HTR-8/SVneo (cell line): Measurements from ENCODE around the gene ARMC9.
A peak's percentile ranks its signal among the peaks of the same experiment; 100 is the strongest.
"Not testable (repeated sequence)": the region's sequence is repeated elsewhere in the genome, so short reads cannot be mapped to it uniquely, and the experiment has no call there.

ENCODE experiments used
- DNase-seq: peaks from one replicate; pipeline ENCODE4 v3.0.0; 2011; ENCODE audit warnings: low spot score, mixed read lengths; ENCODE audit not compliant: insufficient read length
- FAIRE-seq: peaks from 2 replicates; lab custom pipeline; 2011; peaks lifted over from hg19 to GRCh38; lab: Jason Lieb, UNC

ARMC9 gene

DNA sequence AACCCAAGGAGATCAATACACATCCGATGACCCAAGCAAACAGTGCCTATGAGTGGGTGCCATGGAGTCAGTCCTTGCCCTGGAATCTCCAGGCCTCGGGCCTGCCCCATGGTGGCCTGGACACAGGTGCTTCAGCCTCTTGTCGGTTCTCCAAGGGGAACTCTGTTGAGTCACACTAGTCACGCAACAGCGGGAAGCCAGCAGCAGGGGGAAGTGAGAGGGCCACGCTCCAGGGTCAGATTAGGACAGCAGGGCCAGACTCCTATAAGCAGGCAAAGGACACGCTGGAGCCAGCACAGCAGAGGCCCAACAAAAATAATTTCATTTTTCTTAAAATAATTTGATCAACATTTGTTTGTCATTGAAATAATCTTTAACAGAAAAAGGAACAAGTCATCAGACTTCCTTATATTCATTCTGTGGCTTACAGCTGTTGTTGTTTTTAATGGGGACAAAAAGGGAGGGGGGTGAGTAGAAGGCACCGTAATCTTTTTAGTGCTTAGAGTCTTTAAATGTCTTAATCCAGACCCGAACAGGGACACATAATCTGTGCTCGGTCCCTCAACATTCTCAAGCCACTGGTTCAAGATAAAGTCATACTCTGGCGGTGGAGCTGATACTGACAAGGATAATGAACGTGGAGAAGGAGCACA, 16.4 kb upstream of the ARMC9 start:
- FAIRE-seq (no peak), DNase-seq (no peak)

DNA sequence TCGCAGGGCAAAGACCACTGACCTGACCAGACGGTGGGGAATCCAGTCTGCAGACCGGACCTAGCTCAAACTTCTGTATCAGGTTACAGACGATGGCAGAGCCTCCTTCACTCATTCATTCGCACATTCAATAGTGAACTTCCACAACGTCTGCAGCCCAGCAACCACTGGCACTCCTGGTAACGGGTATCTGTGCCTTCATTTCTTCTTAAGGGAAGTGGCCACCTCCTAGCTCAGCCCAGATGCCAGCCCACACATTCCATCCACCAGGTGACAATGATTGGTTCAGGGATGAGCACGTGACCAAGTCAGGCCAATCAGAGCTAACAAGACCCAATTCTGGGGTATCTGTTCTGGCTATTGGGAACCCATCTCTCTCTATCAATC, 15.9 kb upstream of the ARMC9 start:
- FAIRE-seq (no peak), DNase-seq (no peak)

DNA sequence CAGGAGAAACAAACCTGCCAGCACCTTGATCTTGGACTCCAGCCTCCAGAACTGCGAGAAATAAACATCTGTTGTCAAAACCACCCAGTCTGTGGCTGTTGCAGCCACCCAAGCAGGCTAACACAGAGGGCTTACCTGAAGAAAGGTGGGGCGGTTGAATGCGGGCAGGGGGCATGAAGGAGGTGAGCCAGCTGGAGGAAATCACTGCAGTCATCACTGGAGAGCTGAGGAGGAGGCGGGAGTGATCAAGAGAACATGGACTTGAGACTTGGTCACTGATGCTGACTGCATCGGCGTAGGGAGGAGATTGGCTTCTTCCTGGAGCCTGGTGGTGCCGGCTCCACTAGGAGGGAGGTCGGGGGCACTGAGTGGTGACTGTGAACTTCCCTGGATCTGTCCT, 14.6 kb upstream of the ARMC9 start:
- FAIRE-seq, result no peak
- DNase-seq, result no peak

DNA sequence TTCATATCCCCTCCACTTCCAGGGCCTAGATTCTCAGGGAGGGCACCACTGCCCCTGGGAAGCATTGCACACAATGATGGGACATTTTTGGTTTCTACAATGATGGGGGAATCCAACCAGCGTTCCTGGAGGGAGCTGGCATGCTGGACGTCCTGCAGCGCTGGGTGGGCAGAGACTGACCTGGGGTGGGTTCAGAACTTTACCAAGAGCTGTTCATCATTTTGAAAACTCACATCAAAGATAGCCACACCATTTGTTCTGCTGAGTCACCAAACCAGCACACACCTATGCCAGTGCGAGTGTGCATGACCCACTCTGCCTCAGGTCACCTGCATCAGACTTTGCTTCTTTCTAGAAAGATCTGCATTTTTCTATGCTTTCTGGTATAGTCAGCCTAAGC, 14.1 kb upstream of the ARMC9 start:
- DNase-seq (no peak), FAIRE-seq (no peak)

DNA sequence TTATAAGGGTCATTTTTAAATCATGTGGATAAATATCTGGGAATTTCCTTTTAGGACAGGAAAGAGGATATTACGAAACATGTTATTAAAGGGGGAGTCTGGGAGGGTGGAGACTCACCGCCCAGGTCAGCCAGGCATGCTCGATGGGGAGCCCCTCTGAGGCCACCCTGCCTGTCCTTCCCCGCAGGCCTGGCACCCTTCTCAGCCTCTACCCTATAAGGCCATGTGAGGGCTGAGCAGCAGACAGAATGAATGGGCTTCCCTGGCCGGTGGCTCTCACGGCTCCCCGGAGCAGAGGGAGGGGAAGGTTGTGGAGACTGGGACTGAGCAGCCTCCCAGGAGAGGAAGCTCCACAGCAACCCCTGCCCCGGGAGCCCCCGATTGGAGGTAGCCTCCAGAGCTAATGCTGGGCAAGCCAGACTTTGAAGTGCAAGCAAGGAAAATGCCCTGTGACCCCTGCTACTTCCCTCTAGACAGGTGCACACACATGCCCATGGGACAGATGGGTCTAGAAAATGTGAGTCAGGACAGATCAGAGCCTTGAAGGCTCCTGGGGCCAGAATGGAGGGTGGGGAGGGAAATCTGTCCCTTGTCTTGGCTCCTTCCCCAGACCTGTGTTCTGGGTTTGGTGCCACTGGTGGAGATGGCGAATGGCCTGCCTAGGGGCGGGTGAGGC, 13.2 kb upstream of the ARMC9 start:
- FAIRE-seq (peak; percentile 20), DNase-seq (no peak)

DNA sequence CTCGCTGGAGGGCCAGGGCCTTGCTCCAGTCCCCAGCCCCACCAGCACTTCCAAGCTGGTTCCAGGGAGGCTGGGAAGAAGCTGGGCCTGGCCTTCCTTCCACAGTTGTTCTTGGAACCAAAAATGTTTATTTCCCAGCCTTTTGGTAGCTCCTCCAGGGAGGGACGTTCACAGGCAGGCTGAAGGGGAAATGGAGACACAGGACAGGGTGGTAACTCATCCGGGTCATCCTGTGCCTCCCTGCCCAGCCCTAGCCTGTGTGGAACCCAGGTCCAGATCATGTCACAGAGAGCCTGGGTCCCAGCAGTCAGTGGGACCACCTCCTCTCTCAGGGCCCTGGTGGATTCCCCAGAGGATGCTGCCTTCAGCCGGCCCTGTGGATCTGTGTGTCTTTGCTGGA, 12.5 kb upstream of the ARMC9 start:
- FAIRE-seq (no peak), DNase-seq (no peak)

DNA sequence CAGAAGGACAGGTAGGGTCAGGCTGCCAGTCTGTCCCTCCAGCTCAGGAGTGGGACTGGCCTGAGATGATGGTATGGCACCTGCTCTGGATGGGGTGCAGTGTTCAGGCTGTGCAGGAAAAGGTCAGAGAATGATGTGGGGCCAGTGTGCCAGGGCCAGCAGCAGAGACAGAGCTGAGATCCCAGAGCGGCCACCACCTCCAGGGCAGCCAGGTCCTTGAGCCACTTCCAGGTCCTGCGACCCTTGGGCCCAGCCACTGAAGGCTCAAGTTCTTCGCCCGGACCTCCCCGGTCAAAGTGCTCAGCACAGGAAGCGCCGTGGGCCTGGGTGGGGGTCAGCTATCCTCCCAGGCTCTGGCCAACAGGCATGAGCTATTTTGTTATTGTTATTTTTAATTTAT, 12.1 kb upstream of the ARMC9 start:
- FAIRE-seq (no peak), DNase-seq (no peak)

DNA sequence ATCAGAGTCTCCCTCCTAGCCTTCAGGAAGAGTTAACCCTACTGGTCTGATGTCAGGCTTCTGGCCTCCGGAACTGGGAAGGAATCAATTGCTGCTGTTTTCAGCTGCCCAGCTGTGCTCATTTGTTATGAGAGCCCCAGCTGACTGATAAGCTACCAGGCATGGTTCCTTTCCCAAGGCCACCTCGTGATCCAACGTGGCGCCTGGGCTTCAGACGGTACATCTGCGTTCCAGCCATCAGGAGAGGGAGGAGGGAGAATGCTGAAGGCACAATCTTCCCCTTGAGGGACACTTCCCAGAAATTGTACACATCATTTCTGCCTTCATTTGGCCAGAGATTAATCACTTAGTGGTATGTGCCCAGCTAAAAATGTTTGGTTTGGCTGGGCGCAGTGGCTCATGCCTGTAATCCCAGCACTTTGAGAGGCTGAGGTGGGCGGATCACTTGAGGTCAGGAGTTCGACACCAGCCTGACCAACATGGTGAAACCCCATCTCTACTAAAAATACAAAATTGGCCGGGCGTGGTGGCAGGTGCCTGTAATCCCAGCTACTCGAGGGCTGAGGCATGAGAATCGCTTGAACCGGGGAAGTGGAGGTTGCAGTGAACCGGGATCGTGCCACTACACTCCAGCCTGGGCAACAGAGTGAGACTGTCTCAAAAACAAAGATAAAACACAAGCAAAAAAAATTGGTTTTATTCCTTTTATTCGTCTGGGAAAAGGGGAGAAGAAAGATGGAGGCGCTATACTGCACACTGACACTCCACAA, 10.5 kb upstream of the ARMC9 start:
- DNase-seq (no peak), FAIRE-seq (peak; percentile 28)

DNA sequence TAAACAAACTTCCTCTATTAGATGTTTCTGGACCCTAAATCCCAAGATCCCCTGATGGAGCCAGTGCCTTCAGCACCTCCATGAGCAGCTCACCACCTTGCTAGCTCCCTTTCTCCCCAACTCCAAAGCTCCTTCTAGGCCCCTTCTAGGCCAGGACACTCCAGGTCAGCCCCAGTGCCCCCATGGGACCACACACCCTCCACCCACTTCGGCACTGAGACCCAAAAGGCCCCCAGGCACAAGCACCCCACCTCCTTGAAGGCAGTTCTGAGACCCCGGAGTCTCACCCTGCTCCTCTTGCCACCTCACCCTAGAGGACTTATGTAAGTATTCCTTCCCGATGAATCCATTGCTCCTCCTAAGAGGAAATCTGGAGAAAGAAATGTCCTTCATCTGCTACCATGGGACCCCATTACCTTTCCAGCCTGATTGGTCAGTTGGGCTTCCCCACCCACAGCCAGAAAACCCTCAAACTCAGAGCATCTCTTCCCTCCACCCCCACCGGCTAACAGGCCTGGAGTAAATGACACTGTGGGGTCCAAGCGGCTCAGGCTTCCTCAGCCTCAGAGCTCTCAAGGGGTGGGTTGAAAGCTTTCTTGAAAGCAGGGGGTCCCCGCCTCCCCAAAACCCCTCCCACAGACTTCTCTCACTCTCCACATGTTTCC, 9.8 kb upstream of the ARMC9 start:
- DNase-seq, result no peak
- FAIRE-seq, result no peak

DNA sequence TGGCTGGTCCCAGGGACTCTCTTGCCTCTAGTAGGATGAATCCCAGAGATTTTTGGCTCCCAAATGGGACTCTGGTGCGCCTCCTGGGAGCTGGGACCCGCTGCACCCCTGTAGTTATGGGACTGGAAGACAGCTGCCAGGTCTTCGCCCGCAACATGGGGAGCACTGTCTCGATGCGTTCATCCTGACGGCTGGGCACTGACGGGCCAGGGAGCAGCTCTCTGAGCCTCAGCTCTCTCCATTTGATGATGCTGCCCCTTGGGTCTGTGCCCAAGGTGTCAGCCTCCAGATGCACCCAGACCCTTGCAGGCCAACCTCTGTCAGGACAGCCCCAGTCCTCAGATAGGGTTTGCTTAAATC, 9.3 kb upstream of the ARMC9 start:
- DNase-seq, result no peak
- no peak for FAIRE-seq

DNA sequence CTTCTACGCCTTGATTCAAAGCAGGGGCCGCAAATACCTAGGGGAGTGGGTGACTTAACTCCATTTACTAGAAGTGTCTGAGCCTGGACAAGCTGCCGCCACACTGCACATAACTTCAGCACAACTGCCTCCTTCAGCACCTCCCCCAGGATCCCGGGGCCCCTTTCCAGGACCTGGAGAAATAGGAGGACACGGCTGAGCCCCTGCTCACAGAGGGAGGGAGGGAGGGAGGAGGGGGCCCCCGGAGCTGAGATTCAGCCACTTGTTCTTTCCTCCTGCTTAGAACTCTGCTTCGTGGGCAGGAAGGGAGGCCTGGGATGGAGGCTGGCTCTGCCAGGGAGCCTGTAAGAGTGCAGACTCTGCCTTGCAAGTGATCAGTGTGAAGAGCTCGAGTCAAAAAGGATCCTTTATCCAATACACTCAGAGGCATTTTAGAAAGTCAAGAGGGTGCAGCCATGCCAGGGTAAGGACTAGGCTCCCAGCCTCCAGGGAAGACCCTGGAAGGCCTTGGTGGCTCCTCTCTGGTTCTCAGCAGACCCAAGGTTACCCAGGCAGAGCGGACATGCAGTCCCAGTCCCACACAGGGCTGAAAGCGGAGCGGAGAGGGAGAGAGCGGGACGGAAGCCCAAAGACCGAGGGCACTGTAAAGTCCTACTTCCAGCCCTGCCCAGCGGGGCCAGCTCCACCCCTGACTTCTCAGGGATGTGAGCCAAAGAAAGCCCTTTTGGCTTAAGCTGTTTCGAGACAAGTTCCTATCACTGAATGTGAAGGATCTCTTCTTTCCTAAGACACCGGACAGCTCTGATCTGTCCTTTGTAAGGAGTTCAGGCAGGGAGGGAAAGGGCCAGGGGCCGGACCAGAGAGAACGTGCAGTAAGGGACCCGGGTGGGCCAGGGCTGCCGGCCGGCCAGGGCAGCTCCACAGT, 8.6 kb upstream of the ARMC9 start:
- no peak for FAIRE-seq
- no peak for DNase-seq

DNA sequence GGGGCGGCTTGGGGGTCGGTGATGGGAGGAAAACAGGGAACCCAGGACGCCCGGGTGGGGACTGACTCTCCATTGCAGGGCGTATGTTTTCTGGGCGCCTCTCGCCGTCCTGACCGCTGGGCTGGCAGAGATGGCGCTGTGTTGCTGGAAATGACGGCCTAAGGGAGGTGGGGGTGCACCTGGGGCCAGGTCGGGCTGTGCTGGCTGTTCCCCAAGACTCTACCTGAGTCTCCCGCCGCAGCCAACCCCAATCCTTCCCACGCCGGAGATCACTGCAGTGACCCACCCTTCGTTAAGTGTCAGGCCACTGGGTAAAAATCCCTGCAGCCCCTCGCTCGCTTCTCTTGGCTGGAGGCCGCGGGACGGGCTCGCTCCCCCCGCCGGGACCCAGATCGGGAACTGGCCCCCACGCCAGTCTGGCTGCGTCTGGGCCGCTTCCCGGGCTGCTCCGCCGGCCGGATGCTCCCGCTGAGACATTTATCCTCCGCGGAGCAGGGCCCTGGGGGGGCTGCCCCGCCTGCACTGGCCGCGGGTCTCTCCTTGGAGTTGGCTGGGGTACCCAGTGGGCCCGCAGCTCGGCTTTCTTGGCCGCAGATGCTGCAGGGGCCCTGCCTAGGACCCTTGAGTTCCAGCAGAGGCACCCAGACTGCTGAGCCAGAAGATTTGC, 7.8 kb upstream of the ARMC9 start:
- no peak for DNase-seq
- no peak for FAIRE-seq

DNA sequence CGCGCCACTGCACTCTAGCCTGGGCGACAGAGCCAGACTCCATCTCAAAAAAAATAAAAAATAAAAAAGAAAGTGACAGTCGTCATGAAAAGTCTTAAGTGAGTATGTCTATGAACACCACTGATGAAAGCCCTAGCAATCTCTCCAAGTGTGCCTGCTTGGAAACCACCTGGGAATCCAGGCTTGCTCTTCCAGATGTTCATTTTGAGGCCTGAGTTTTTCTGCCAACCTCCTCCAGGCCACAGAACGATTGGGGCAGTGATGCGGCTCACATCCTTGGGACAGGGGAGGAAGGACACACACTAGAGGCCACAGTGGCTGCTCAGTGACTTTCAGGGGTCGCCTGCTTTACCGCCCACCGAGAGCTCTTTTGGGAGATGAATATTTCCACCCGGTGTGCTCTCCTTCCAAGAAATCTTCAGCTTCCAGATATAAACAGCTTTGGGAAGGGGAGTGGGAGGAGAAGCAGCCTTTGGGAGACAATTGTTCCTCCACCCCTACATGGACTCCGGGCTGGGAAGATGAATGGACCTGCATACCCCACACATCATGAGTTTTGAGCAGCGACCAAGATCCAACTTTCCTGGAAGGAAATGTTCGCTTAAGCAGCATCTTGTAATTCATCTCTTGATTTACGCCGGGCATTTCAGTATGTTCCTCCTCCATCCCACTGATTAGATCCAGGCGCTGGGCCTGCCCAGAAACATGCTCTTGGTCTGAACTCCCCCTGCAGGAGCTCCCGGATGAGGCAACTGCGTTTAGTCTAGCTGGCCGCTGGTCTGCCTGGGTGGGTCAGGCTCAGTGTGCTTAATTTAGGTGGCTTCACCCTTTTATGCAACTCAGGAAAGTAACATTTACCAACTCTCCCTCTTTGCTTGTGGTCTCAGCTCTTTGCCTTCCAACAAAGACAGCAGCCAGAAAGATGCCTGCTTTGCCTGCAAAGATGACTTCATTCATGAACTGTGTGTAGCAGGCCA, 6.2 kb upstream of the ARMC9 start:
- FAIRE-seq, result peak; percentile 88
- DNase-seq, result peak; percentile 73

DNA sequence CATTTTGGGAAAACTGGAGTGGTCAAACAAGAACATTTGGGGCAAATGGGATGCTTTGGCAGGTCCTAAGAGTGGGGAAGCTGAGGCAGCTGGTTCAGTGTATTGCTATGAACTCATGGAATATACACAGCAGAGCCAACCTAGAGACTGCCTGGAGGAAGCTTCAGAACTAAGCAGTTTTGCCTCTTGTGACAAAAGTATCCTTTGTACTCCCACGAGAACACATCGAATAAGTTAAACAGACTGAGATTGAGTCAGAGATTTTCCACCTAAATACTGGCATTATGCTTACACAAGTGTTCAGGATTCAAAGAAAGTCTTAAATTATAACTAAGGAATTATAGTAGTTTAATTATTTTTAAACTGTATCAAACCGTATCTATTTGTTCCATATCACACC, 5.2 kb upstream of the ARMC9 start:
- DNase-seq, result no peak
- no peak for FAIRE-seq

DNA sequence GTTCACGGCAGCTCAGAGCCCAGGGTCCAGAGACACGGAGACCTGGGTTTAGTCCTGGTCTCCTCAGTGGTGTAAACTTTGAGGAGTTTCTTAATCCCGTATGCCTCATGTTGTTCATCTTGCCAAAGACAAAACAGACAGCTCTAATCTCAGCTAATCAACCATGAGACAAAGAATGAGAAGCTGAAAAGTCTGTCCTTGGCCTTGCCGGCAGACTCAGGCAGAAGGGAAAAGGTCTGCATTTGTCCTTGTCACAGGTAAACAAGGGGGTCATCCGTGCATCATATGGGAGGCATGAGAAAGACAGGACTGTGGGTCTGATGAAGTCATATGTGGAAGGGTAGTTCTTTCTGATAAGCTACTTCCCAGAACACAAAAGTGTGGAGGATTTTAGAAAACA, 1.8 kb upstream of the ARMC9 start:
- FAIRE-seq (no peak), DNase-seq (no peak)

DNA sequence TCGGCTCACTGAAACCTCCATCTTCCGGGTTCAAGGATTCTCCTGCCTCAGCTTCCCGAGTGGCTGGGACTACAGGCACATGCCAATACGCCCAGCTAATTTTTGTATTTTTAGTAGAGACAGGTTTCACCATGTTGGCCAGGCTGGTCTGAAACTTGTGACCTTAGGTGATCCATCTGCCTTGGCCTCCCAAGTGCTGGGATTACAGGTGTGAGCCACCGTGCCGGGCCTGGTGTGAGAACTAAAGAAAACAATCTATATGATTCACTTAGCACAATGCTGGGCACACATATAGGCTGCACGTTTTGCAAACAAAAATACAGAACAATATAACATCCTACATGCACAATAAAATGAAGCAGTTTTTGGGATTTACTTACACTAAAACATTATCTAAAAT, 1.2 kb upstream of the ARMC9 start:
- not testable (repeated sequence) for DNase-seq

DNA sequence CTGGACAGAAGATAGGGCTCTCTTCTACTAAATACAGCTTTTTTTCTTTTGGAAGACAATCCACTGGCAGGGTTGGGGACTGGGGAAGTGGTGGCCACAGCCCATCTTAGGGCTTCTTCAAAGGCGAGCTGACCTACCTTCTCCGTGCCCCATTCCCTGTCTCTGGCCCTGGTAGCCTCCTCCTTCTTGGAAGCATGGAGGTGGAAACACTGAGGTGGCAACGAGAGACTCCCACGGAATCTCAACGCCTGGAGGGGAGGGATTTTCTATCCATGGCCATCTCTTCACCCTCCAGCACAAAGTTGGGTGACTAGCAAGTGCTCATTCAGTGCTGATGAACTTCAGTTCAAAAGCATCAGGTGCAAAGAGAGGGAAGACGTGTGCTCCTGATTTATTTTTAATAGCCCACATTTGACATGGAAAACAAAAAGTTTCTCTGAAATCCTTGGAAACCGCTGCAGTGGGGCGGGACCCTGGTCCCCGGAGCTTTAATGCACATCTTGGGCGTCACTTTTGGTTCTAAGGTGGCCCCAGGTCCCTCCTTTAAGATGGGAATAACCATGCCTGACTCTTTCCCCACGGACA, 633 bp upstream of the ARMC9 start:
- DNase-seq, result no peak
- FAIRE-seq, result no peak

More for the DNA sequence above, 1.2 kb upstream of the ARMC9 start:
- FAIRE-seq, result not testable (repeated sequence)

DNA sequence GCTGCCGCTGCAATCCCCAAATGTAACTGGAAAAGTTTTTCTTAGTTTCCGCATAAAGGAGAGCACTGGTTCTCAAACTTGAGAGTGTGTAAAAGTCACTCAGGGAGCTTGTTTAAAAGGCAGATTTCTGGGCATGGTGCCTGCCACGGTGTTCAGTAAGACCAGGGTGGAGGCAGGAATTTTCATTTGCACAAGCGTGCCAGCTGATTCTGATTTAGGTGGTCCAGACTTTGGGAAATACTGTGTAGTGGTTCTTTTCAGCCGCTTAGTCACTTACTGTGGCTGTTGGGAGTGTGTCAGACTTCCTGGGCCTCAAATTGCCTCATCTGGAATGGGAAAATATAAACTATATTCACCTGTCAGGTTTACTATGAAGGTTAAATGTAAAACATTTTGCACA, 788 bp downstream of the ARMC9 start:
- no peak for DNase-seq
- no peak for FAIRE-seq
